HCEC 1CT (cell line): ENCODE data around the gene NTM.

Experiments
- DNase-seq: peaks from one replicate; pipeline ENCODE4 v3.0.0-alpha.2; 2017

Gene NTM

DNA sequence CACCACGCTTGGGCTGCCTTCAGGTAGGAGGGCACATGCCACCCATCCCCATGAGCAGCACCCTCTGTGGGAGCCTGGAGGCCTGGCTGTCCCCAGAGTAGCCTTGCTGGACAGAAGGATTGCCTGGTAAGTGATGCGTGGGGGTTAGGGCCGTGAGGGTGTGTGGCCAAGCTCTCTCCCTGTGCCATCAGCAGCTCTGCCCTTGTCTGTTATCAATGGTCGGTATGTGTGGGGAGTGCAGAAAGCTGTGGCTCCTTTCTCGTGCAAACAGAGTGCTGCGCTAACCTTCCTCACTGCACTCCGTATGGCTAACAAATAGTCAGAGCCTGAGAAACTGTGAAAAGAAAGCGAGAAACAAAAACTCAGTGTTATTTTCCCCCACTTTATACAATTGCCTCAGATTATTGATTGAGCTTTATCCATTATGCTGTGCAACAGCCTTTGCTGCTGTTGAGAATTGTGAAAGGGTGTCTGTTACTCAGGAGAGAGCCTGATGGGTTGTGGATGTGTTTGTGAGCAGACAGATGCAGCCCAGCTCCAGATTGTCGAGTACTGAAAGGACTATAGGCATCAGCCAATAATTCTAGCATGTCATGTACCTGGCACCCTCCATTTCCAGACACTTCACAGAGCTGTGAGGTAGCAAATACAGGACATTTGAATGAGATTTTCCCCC is 432.2 kb downstream of the NTM start:
- DNase-seq: no peak

DNA sequence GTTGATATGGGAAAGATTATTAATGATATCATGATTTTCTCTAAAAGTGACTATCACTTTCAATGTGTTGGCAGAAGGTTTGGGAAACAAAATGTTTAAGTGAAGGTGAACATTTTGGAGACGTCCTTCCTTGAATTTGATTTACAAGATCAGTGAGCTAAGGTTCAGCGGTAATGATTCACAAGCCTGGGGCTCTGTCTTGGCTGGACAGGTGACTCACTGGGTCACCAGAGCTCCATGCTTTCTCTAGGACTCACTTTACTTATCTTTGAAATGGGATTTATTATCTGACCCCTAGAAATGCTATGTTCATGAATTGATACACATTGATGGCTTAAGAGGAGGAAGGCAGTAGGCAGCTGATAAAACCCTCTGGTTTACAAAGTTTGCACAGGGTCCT is 437.5 kb downstream of the NTM start:
- DNase-seq: no peak

DNA sequence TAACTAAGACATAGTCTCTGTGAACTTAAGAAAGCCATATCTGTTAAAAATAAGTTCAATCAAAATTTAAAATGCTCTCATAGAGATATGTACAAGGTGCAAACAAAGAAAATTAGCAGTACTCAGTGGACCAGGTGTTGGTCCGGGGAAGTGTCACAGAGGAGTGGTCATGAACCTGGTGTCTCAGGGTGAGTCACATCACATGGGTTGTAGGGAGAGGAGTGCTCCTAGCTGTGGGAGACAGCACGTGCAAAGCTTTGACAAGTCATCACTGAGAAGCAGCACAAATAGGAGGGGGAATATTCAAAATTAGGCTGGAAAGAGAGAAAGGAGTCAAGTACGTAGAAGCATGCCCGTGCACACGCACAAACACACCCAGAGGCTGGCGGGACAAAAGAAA is 438.1 kb downstream of the NTM start:
- DNase-seq: no peak

DNA sequence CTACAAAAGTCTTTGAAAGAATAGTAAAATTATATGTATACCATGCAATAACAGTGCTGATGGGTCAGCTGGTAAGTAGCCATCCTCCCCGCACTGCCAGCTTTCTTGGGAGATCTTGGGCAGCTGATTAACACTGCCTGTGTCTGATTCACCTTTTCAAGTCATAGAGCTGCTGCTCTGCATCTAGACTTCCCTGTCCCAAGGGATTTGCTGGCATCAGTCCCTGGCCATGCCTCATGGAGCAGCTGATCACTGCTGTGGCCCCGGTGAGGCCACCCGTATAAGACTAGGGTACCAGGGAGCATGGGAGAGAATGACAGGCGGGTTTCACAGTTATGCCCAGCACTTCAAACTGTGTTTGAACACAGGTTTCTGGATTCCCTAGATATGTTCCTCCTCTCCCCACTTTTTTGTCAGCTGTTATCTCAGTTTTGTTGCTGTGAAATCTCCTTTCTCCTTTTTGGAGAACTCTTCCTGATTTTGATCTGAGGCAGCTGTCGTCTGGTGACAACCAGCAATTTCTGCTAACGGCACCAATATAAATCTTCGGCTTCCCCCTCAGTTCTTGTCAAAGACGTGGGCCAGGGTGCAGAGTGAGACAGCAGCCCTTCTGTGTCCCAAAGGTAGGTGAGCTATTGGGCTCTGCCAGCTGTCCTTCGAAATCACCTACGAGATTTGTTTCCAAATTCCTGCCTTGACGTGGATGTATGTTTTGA is 438.9 kb downstream of the NTM start:
- no peak for DNase-seq

DNA sequence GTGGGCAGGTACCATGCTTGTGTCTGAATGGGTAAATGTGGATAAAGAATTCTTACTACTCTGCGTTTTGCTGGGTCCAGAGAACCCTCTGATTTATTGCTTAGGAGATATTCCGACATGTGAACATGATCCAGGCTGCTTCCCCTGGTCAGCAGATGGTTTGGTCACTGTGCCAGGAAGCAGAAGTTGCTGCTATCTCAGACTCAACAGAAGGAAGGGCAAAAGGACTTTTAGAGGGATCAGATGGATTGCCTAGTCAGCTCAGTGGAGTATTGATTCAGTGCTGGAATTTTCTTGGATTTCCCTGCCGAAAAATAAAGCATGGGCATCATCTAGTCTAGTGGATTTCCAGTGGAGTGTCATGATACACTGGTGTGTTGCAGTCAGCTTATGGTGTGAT is 440.1 kb downstream of the NTM start:
- DNase-seq: peak; percentile 21

DNA sequence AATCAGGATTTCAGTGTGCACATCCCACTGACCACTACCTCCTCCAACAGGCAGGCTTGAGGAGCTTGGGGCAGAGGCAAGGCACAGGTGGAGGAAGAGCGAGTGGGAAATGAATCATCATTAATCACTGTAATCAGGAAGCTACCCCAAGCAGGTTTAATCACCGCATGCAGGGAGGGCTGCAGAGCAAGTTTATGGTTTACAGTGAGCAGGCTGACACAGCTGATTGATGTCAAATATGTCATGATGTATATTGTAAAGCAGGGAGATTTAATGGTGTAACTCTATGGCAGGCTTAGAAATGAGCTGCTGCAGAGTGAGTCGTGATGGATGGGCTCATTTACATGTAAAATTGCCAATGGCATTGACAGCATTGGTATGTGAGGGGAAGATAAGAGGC is 441.0 kb downstream of the NTM start:
- DNase-seq: peak; percentile 65

DNA sequence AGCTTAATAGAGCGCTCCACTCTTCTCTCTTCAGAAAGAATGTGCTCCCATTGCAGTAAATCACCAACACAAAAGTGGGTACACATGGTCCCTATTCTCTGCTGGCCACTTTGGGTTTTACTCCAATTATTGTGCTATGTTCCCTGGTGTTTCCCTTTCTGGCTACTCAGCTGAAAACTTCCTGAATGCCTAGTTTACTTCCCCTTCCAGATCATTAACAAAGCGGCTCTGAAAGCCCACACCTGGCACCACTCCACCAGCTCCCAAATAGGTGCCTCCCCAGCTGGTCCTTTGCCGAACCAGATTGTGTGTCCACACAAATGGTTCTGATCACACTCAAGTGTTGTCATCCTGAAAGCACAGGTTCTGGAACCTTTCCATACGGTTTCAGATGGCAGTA is 443.7 kb downstream of the NTM start:
- no peak for DNase-seq

DNA sequence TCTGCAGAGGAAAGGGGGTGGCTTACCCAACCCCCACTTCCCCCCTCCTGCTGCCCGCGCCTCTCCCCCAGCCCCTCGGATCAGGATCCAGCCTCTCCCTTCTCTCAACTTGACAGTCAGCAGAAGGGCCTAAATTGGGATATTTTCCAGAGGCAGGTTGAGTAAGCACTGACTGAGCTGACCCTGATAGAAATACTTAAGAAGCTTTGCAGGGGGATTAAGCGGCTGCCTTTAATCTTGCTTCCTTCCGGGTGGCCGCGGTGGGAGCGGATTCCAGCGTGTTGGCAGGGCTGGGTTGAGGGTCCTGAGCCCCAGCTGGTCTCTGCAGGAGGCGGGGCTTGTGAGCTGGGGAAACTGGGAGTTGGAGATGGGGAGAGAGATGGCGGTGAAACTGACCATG is 445.2 kb downstream of the NTM start:
- no peak for DNase-seq

DNA sequence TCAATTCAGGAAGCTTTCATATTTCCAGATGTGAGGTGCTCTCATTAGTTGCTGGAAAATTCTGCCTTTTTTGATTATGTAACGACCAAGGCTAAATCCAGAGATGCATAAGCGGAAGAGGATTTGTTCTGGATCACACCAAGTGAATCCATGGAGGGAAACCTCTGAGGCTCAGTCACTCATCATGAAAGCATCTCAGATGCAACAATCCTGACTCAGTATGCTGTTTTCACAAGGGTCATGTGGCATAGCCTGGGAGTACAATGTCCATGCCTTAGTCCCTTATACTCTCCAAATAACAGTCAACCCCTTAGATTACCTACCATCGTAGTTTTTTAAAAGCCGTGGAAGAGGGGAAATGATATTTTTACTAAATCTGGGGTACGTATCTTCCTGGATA is 445.6 kb downstream of the NTM start:
- peak; percentile 22 for DNase-seq

DNA sequence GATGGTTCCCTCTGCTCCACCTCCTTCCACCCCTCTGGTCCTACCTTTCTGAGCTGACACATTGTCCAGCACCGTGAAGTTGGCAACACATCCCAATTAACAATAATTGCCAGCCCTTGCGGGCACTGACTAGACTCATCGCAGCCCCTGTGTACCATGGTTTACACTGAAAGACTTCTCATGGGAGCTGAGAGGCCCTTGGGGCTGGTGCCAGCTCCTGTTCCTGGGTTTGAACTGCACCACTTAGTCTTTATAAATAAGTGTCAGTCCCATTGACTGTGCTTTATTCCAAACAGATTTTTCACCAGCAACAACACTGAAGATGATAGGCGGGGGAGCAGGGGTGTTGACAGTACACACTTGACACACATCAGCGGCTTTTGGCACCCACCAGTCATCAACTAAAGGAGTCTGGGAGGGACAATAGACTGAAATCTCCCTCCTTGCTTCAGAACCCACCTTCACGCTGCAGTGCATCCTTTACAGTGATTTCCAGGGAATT is 447.3 kb downstream of the NTM start:
- DNase-seq: no peak

DNA sequence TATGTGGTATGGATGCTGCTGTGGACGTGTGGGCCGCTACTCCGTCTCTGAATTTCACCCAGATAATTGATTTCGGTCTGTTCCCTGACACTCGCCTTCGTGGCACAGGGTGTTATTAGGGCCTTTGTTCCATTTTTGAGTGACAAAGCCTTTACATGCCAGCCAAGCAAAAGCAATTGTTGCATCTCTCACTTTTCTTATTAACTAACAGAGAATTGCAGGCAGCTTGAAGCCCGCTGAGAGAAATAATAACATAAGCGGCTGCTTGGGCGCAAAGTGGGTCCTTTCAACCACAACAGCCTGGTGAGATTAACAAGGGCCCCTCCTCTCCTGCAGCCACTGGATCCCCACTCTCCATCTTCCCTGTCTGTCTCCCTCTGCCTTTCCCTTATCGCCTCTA is 449.4 kb downstream of the NTM start:
- no peak for DNase-seq

DNA sequence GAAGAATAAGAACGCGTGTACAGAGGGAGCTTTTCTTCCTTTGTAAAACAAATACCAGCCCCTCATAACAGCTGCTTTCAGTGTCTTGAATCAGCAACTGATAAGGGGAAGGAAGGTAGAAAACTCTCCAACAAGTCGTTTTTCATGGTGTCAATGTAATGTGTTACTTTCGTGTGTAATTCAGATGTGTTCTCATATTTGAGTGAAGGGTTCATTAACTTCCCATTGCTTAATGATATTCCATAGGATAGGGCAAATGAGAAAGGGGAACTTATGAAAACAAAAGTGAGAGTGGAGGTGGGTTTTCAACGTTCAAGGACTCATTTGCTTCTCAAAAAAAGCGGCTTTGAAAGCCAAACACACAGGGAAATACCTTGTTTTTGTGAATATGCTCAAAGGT is 452.1 kb downstream of the NTM start:
- no peak for DNase-seq

DNA sequence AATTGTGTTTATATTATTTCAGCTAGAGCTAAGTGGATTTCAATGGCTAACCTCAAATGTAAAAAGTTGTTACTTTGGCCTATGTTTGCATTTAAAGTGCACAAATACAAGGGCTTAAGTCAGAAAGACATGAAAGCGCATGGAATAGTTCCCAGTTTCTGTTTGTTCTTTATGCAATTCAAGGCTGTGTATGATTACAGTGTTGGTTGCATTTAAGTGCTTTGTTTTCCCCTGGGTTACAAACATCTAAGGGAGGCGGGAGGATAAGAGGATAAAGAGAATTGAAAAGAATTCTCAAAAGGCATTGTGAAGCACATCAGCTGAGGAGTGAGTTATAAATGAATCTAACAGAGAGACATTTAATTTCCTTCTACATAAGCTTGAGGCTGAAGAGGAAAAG is 453.4 kb downstream of the NTM start:
- no peak for DNase-seq

DNA sequence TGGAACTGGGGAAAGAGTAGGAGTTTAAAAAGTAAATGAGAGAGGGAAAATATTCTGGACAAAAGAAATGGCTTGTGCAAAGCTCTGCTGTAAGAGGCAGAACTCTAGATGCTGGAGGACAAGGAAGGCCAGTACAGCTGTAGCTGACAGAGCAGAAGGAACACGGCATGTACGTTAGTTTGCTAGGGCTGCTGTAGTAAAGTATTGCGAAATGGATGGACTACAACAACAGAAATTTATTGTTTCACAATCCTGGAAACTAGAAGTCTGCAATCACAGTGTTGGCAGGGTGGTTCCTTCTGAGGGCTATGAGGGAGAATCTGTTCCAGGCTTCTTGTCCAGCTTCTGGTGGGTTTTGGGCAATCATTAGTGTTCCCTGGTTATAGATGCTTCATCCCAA is 454.4 kb downstream of the NTM start:
- peak; percentile 75 for DNase-seq

DNA sequence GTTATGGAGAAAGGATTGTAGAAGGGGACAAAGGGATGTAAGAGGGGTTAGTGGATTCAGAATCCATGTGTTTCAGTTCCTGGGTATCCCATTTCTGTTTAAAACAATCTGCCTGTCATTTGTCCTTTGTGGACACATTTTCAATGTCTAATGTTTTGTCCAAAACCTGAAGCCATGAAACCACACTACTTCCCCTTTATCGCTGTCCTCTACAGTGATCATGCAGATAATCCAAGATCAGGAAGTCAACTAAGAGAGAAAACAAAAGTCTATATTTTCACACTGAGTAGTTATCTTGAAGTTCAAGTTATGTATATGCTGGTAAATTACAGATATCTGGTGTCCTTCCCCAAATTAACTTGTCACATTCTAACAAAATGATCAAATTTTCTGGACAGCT is 457.0 kb downstream of the NTM start:
- no peak for DNase-seq

DNA sequence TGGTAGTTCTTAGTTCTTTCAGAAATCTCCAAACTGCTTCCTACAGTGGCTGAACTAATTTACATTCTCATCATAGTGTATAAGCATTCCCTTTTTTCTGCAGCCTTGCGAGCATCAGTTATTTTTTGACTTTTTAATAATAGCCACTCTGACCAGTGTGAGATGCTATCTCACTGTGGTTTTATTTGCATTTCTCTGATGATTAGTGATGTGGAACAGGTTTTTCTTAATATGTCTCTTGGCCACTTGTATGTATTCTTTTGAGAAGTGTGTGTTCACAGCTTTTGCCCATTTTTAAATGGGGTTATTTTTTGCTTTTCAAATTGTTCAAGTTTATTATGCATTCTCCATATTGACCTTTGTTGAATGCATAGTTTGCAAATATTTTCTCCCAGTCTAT is 459.3 kb downstream of the NTM start:
- no peak for DNase-seq

DNA sequence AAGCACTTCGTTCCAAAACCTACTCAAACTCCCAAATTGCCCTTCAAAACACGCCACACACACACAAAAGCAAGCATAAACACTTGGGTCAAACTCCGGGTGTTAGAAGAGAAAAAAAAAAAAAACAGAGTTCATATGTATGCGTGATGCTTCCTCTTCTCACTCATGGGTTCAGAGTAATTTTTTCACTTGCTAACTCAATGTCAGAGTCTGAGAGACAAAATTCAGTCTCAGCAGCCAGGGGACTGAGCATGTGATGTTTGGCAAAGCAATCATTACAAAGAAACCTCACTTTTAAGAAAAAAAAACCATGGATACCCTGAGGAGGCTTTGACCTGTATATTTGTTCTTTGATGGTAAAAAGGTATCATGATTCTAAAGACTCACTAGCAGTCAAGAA is 461.7 kb downstream of the NTM start:
- no peak for DNase-seq

DNA sequence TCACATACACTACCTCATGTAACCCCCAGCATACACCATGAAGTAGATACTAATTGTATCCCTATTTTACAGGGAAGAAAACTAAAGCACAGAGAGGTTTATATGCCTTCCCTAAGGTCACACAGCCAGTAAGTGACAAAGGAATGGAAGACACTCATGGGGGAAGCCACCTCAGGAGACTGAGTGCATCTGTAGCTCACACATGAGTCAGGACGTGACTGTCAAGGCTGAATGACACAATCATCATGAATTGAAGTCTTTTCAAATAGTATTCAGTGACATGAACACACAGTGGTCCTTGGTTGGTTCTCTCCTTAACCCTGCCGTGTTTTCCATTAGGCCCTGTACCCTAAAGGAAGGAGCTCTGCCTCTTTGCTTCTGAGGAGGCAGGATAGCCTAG is 463.0 kb downstream of the NTM start:
- no peak for DNase-seq

DNA sequence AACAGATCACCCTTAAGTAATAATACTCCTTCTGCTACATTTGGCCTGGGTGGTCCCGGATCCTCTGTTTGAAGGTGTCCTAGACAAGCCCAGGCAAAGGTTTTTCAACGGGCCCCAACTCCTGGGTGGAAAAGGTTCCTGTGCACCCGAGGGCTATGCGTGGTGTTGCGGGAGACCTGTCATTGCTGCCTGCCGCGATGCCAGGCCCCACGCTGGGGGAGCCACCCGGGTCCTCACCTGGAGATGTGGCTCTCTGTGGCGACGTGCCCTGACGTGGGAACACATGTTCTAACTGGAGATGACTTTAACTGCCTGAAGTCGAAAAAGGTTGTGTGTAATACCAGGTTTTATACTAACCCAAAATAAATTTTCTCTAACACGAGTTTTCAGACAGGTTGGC is 467.1 kb downstream of the NTM start:
- no peak for DNase-seq

DNA sequence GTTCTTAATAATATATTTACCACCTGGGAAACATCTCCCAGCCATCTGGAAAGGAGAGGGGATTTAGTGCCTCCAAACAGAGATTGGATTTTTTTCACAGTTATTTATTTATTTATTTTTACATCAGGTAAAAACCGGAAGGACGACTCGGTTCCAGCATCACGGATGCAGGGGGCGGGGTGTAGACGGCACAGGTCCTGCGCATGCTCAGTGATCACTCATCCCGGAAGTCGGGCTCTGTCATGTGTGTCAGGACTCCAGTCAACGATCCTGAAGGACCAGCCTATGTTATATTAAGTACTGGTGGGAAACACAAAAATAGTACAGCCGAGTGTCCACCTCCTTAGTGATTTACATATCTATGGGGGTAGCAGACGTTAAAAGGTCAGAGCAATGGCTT is 467.6 kb downstream of the NTM start:
- DNase-seq: no peak

DNA sequence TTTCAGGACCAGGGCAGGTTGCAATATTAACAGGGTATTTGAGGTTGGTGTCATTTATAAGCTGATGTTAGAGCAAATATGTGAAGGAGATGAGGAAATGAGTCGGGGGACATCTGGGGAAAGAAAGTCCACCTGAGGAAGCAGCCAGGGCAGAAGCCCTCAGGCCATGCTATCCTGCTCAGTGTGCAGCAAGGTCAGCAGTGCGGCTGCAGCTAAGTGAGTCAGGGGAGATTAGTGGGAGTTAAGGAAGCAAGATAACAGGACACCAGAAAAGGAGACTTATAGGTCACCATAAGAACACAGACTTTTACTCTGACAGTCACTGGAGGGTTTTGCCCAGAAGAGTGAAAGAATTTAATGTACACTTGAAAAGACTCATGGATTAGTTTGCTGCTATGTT is 468.9 kb downstream of the NTM start:
- no peak for DNase-seq

DNA sequence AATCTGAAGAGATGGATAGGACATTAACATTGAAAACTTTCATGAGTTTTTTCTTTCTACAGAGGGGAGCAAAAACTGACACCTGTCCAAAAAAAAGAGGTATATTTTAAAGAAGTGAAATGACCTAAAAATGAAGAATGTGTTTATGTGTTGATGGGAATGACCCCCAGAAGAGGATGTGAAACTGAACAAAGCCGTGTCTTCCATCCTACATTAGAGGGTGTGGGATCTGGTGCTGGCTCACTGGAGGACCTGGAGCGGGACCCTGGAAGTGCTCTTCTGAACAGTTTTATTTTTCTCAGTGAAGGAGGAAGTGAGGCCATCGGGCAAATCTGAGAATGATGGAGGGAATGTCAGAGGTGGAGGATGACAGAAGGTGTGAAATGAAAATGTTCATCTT is 470.1 kb downstream of the NTM start:
- no peak for DNase-seq

DNA sequence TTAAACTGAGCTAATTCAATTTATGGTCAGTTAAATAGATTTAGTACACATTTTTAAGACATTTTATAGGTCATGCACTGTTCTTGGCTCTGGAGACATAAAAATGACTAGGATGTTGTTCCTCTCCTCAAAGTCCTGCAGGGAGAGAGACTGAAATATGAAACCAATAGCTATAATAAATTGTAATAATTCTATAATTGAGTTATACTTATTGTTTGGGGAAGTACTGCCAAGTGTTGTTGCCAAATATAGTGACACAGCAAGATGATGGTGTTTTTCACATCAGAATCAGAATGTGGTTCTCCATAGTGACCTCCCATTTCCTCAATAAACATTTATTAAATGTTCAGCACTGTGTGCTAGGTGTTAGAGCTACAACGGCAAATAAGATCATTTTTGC is 470.6 kb downstream of the NTM start:
- DNase-seq: no peak

DNA sequence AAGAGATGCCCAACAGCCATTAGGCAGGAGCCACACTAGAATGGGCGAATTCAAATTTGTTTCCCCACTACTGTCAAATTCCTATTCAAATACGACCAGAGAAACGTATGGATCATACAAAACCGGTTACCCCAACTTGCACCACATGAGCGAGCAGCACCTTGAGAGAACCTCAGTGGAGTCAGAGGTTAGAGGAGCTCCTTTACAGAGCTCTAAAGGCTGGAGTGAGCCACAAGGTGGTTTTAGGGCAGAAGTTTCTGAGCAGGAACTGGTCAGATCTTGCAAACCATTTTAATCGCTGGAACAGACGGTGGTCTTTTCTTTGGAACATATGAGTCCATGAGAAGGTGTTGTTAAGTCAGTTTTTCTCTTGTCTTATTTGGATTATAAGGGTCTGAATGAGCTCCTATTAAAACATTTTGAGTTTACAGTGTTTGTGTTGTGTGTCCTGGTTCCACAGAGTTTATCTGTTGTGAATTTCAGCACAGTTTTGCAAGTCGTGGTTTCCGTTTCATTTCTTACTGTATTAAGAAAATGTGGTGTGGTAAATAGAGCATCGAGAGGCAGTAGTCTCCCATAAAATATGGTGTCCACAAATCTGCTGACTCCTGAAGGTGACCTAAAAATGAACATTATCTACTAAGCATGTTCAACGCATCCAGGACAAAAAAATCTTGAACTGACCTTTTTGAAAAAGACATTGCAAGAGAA is 471.7 kb downstream of the NTM start:
- DNase-seq: no peak
